Stimulated activated CD4-positive, alpha-beta T cell treated with anti-CD3 and anti-CD28 coated beads, Interleukin-2, amount 100 ng/mL, for 48 hours (primary cell): Measurements from ENCODE around the gene GALNTL6.
"Not testable (repeated sequence)": the region's sequence is repeated elsewhere in the genome, so short reads cannot be mapped to it uniquely, and the experiment has no call there.

ENCODE experiments used
- DNase-seq, 2 donors: peaks; one replicate each; pipeline ENCODE4 v3.0.0-alpha.2; 2020

Gene GALNTL6

GRCh38 chr4:172776203-172776861, 963.1 kb downstream of the GALNTL6 start:
- no peak for DNase-seq

GRCh38 chr4:172777729-172778431, 964.7 kb downstream of the GALNTL6 start:
- no peak for DNase-seq

DNA sequence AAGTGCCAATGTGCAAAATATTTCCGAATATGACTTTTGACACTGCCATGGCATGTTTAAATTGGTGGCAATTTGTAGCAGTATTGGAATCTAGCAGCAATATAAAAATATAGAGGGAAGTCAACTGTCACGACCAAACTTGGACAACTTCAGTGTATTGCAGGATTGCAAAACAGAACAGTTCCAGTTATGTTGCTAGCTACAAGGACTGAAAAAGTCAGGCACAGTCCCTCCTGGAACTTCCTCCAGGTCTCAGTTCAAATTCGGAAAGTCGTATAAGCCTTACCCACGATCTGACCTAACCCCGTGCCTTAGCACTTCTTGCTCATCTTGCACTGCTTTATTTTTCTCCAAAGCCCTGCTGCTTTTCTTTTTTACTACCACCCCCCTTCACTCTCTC, 965.4 kb downstream of the GALNTL6 start:
- no peak for DNase-seq

DNA sequence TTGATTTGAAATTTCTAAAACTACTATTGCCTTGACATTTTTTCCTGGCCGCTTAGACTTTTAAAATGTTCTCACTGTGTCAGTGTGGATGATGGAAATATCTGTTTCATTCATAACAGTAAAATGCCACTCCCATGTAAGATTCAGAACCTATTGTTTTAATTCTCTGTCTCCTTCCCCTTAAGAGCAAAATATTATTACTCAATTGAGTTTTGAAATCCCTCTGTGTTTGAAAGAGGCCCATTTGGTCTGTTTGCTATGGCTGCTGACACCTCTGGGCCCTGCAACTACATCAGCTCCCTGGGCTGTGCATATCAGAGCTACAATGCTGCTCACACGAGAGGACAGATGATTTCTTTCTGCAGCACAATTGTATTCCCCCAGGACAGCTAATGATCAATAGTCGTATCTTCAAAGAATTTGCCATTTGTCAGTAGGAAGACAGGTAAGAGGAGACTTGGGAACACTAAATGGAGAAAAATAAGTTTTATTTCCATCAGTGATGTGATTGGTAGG, 967.4 kb downstream of the GALNTL6 start:
- DNase-seq = no peak

DNA sequence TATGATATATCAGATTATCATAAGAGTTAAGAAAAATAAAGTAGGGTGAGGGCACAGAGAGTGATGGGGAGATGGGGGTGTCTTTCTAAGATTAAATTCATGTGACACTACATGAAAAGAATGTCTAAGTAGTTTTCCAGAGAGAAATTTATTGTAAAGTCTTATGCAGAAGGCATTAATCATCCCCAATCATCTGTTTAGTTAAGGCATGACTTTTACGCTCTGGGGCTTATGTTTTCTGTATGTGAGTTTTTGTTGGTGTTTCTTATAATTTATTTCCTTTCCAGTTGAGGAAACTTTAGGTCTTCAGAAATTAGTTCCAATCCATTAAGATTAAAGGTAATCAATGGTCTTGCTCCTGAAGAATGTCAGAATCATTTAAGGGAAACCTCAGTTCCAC, 972.4 kb downstream of the GALNTL6 start:
- no peak for DNase-seq

DNA sequence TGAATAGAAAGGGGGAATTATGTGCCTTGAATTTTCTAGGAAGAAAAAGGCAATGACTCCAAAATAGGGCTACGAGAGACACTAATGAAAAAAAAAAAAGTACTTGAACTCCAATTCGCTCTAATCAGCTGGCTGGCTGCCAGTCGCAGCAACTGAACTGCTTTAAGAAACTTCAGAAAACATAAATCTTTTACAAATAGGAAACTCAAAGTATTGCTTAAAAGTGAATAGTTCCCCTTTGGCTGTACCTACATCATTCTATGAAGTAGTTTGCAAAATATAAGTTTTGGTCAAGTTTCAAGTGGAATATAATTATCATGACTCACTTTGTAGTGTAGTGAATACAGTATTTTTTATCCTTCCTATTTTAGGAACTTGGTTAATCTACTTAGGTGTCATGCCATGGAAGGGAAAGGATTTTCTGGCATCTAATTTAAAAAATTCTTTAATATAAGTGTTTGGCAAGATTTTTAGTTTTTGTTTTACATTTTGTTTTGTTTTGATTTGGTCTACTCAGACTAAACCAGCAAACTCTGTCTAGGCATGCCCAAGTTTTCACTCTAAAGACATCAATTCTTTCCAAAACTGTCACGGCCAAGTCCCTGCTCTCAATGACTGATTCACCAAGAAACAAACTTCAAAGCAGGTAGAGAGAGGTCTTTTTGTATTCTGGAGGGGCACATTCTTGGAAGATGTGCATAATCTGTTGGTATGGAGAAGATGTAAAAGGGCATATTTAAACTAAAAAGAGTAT, 973.0 kb downstream of the GALNTL6 start:
- no peak for DNase-seq

GRCh38 chr4:172787111-172787510, 973.9 kb downstream of the GALNTL6 start:
- DNase-seq = no peak

GRCh38 chr4:172791841-172792240, 978.6 kb downstream of the GALNTL6 start:
- no peak for DNase-seq

DNA sequence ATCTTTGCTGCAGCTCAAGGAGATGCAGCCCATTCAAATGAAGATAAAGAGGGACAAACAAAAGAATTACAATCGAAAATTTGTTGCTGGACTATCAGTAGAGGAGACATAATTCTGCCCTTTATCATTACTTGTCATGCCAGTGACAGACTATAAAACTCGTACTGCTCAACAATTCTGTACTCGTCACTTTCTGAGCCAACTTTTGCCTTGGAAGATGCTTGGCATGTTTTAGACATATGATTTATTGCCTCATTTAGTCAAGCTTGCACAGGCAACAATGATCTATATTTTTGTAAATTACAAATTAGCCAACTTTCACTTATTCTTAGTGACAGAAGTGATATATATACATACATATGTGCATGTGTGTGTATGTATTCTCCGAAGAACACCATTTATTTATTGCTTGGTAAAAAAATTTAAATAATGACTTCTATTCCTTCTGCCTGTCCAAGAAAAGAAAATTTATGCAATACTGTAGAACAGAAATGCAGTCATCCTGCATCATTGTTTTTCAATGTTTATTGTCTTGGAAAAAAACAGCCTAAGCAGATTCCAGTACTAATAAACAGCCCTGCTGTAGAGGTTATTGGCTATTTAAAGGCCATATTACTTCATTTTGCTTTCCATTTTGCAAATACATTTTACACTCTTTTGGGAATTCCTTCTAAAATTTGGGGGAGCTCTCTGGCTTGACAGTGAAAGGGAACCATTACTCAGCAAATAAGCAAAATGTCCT, 980.5 kb downstream of the GALNTL6 start:
- DNase-seq = no peak

DNA sequence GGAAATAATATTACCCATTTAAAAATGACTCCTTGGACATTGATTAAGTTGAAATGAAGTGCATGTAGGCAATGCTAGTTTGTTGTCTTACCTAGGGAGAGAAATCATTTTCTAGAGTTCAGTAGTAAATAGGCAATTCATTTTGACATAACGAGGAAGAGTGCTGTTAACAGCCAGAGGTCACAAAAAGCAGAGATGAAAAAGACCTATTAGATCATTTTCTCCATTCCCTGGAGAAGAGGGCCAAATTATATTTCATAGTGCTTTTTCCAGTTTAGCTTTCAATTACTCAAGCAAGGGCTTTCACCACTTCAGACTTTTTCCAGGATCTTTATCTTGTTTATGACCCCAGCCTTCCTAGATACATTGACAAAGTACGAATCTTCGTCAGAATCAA, 981.1 kb downstream of the GALNTL6 start:
- no peak for DNase-seq

GRCh38 chr4:172797281-172797680, 984.1 kb downstream of the GALNTL6 start:
- DNase-seq = not testable (repeated sequence)

DNA sequence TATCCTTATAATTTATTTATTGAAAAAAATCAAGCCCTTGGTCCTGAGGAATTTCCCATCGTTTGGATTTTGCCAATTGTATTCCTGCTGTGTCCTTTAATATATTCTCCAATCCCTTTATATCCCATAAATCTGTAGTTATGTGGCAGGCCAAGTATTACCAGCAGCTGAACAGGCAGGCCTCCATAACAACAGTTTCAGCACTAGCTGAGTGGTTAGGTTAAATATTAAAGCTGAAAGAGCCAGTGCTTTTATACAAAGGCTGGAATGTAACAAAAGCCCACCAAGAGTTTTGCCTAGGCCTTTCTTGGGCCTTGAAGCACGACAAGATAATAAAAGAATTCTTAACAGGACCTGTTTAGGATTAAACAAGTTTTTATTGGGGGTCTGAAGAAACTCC, 988.8 kb downstream of the GALNTL6 start:
- no peak for DNase-seq

DNA sequence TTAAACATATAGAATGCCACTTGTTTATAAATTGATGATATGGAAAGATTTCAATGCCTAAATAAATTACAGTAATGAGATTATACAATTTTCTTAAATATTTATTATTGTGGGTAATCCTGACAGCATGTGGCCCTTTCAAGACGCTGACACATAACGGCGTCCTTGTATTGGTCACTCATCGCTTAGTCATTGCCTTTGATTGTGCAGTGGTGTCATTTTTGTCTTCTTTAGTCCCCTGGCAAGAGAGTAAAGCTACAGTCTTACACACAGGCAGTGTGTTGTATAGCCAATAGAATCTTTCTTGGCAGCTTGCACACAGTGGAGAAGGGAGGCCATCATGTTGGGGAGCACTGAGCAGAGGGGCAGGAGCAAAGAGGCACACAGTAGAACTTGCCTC, 993.6 kb downstream of the GALNTL6 start:
- no peak for DNase-seq

DNA sequence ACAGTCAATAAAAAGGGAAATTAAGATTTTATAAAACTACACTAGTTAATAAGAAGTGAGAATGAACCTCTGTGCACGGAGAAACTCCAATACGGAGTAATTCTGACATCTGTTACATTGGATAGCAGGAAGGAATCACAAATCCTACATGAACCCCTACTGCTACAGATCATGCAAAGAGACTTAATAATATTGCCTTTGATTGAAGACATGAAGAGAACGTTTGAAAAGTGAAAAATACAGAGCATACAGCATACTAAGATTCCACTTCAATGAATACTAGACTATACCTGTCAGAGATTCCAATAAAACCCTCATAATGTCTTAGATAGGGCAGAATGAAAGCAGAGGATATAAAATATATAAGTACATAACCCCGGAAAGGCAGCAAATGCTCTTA, 995.0 kb downstream of the GALNTL6 start:
- DNase-seq = no peak

- DNase-seq = no peak
These were observed 996.1 kb downstream of the GALNTL6 start for GRCh38 chr4:172809319-172809718.

DNA sequence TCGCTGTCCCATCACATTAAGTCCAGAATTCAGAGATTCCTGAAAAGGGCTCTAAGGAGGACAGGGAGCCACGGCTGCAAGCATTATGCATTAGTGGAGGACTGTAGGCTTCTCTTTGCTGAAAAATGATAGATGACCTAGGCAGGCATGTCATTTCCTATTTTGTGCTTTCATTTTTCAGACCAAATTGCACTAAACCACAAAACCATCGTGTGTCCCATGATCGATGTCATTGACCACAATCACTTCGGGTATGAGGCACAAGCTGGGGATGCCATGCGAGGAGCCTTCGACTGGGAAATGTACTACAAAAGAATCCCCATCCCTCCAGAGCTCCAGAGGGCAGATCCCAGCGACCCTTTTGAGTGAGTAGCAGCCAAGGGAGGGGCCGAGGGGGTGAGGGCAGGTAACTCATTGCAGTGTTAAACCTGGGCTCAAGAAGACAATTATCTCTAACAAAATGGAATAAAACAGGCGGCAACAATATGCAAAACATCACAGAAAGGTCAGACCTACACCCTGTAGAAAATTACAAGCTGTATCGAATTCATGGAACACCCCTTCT, 1000.2 kb downstream of the GALNTL6 start:
- DNase-seq = no peak

DNA sequence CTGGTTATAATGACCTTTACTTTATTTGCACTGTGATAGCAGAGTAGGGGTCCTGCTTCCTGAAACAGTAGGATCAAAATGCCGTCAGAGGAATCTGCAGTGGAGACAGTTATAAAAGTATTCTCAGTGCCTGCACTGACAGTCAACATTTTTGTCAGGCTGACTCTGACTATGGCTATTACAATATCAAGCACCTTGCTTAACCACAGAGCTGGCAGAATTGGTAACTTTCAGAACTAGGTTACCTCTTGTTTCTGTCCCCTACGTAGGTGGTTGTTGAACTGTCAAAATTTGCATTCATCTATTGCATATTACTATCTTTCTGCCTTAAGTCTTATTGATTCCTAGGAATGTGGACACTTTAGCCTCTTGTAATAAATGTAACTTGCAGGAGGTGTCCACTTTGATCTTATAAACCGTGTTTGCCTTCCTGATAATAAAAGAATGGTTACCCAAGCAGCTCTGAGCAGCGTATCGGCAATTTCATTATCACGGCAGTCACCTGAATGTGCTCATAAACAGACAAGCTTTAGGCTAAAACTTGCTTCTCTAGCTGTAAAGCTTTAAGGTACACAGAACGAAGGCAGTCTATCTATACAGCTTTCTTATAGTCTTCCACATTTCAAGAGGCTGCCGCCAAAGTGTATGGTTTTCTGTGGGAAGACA, 1002.4 kb downstream of the GALNTL6 start:
- DNase-seq = no peak

DNA sequence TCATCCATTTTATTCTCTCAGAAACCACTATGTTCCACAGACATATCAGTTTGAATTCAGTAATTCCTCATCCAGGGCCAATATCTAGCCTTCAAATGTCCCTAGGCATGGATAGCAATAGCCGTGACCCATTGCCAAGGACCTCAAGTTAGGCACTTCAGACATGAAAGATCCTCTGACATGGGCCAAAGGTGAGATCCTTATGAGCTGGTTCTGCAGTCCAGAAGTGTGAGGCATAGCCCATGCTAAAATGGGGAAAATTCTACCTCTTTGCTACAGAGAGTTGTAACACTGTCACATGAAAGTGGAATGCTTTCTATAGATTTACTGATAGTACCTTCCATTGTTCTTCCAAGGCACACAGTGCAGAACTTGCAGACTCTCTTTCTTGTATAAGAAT, 1005.7 kb downstream of the GALNTL6 start:
- DNase-seq = no peak

GRCh38 chr4:172819353-172819752, 1006.1 kb downstream of the GALNTL6 start:
- DNase-seq = no peak

DNA sequence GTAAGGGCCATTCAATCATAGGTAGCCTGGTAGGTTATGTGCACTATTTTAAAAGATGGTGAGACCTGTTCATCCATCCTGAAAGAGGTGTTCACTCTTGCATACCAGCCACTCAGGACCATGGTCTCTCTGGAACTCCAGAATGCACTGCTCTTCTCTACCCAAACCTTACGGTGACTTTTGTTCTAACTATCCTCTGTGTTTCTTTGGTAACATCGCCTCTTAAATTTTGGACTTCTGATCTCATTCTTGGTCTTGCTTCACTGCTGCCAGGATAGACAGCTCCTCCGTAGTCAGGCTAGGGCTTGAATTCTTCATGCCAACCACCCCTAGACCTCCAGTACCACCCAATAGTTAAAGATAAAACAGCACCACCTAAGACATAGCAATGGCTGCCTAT, 1009.1 kb downstream of the GALNTL6 start:
- DNase-seq = no peak

- DNase-seq = no peak
These were observed 1013.1 kb downstream of the GALNTL6 start for GRCh38 chr4:172826346-172826745.

DNA sequence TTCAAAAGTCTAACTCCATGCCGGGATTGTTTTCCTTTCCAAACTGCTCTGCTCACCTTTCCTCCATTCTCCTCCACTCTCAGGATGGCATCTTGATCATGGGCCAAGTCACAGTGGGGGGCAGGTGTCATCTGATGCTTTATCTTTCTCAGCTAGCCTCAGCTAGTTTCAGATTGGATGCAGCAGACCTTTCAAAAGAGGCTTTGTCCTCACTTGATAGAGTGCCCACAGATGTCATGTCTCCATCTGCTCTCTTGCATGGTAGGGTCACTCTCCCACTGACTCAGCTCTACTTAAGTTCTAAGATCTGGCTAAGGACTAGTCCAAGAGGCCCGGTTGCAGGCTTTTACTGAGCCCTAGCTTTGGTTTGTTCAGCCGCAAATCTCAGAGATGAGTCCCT, 1013.7 kb downstream of the GALNTL6 start:
- no peak for DNase-seq
